HepG2 (cell line): Measurements from ENCODE around the gene TNXB. TPM values are rescaled to one million over a fixed set of nuclear protein-coding genes. Genes with fewer than 3 reads are reported as not detected.

Experiments
- ARID5B ChIP-seq: IDR thresholded peaks from 2 replicates; pipeline ENCODE4 v1.4.0; 2020; ENCODE audit warnings: mild to moderate bottlenecking, missing genetic modification reagents
- ARNT2 ChIP-seq: sonication (generic); formaldehyde crosslinking; IDR thresholded peaks from 2 replicates; pipeline ENCODE4 v1.8.0; 2022; ENCODE audit warnings: mild to moderate bottlenecking, low read depth, missing genetic modification reagents, moderate library complexity
- DNMT1 ChIP-seq: sonication (generic); formaldehyde crosslinking; IDR thresholded peaks from 2 replicates; pipeline ENCODE4 v1.5.1; 2020; ENCODE audit warnings: mild to moderate bottlenecking, missing genetic modification reagents
- GMEB1 ChIP-seq: sonication (generic); formaldehyde crosslinking; IDR thresholded peaks from 2 replicates; pipeline ENCODE4 v1.5.1; 2020; ENCODE audit warnings: missing genetic modification reagents, mild to moderate bottlenecking, borderline replicate concordance
- HDAC1 ChIP-seq: sonication (generic); formaldehyde crosslinking; IDR thresholded peaks from 2 replicates; pipeline ENCODE4 v1.5.1; 2020; ENCODE audit warnings: mild to moderate bottlenecking, missing genetic modification reagents
- MIXL1 ChIP-seq: IDR thresholded peaks from 2 replicates; pipeline ENCODE4 v1.6.1; 2016
- PHF8 ChIP-seq: sonication (generic); formaldehyde crosslinking; IDR thresholded peaks from 2 replicates; pipeline ENCODE4 v1.5.0; 2020; ENCODE audit warnings: missing genetic modification reagents
- PPARG ChIP-seq: conservative IDR thresholded peaks from 2 replicates; pipeline ENCODE4 v1.6.1; 2016; ENCODE audit warnings: missing biosample characterization, missing genetic modification reagents
- SMYD3 ChIP-seq: sonication (generic); formaldehyde crosslinking; IDR thresholded peaks from 2 replicates; pipeline ENCODE4 v1.8.1; 2023; ENCODE audit warnings: mild to moderate bottlenecking, missing genetic modification reagents
- SRSF1 ChIP-seq: fragments of 200-400 bp; formaldehyde crosslinking; optimal IDR thresholded peaks from 2 replicates; pipeline ENCODE3; 2017; ENCODE audit warnings: mild to moderate bottlenecking, low read depth, low read length, moderate library complexity
- TEAD2 ChIP-seq: sonication (generic); formaldehyde crosslinking; IDR thresholded peaks from 2 replicates; pipeline ENCODE4 v1.9.0; 2021; ENCODE audit warnings: missing genetic modification reagents
- ZBTB39 ChIP-seq: sonication (generic); formaldehyde crosslinking; IDR thresholded peaks from 2 replicates; pipeline ENCODE4 v1.5.0; 2020; ENCODE audit warnings: missing genetic modification reagents
- ZFP91 ChIP-seq: sonication (generic); formaldehyde crosslinking; IDR thresholded peaks from 2 replicates; pipeline ENCODE4 v1.9.0; 2022; ENCODE audit warnings: missing genetic modification reagents, mild to moderate bottlenecking, borderline replicate concordance
- ZNF343 ChIP-seq: sonication (generic); formaldehyde crosslinking; IDR thresholded peaks from 2 replicates; pipeline ENCODE4 v1.4.0; 2020; ENCODE audit warnings: mild to moderate bottlenecking, missing genetic modification reagents
- ZNF430 ChIP-seq: sonication (generic); formaldehyde crosslinking; IDR thresholded peaks from 2 replicates; pipeline ENCODE4 v1.9.0; 2021; ENCODE audit warnings: mild to moderate bottlenecking, missing genetic modification reagents
- ZNF513 ChIP-seq: sonication (generic); formaldehyde crosslinking; conservative IDR thresholded peaks from 2 replicates; pipeline ENCODE4 v1.5.0; 2020; ENCODE audit warnings: missing genetic modification reagents
- ZNF556 ChIP-seq: sonication (generic); formaldehyde crosslinking; IDR thresholded peaks from 2 replicates; pipeline ENCODE4 v1.4.0; 2020; ENCODE audit warnings: mild to moderate bottlenecking, missing genetic modification reagents, borderline replicate concordance
- ZNF761 ChIP-seq: sonication (generic); formaldehyde crosslinking; conservative IDR thresholded peaks from 2 replicates; pipeline ENCODE4 v1.4.0; 2020; ENCODE audit warnings: mild to moderate bottlenecking, missing genetic modification reagents
- polyA plus RNA-seq, 8 experiments: library from polyadenylated mRNA; depleted of rRNA in 3 of 8; stranded (reverse) in 7 of 8; unstranded in 1 of 8; fragments of >200 nt; fragmentation: Illumina TruSeq in 4 of 8; extraction: Trizol in 4 of 8; gene quantifications; 2 replicates each; pipeline versions ENCODE4 v1.2.1 to v1.2.3, GENCODE V29; 2011 to 2016; ENCODE audit warnings: low read depth in 4 of 8, missing spikeins in 1 of 8, mixed read lengths in 1 of 8; ENCODE audit not compliant: insufficient read depth in 1 of 8
- total RNA-seq, 5 experiments: library from RNA; depleted of rRNA; stranded (reverse); fragments of >200 nt; fragmentation: Illumina TruSeq; extraction: Trizol; gene quantifications; 2 replicates each; pipeline ENCODE4 v1.2.3, GENCODE V29; 2016; ENCODE audit warnings: low read depth in 1 of 5

The TNXB gene
- total and polyA plus RNA-seq, 2 of the 13 experiments (the other 11 are each of a cell fraction or from before 2014, with no cell fraction given): 1.6 to 2.7 TPM

GRCh38 chr6:32087574-32088486 lies 21.3 kb downstream of the TNXB start (continued):
- TF ChIP-seq DNMT1 (CRISPR knock-in tag) (0 out of 2 replicates have a peak, but pooled peaks have one; percentile 23), PPARG (CRISPR knock-in tag) (0 out of 2 replicates have a peak, but pooled peaks have one; percentile 28), GMEB1 (CRISPR knock-in tag) (no peak), SRSF1 (no peak), HDAC1 (CRISPR knock-in tag) (peak; percentile 81), ZNF556 (CRISPR knock-in tag) (peak; percentile 67; the same call in 1 of the 2 replicates), ZFP91 (CRISPR knock-in tag) (peak; percentile 58; the same call in 1 of the 2 replicates), PHF8 (CRISPR knock-in tag) (peak; percentile 39; the same call in 1 of the 2 replicates), ZNF513 (CRISPR knock-in tag) (no peak), ZNF430 (CRISPR knock-in tag) (no peak), ARNT2 (CRISPR knock-in tag) (no peak), TEAD2 (no peak), ZNF761 (CRISPR knock-in tag) (no peak), SMYD3 (CRISPR knock-in tag) (no peak), MIXL1 (CRISPR knock-in tag) (no peak), ZNF343 (no peak), ARID5B (CRISPR knock-in tag) (peak; percentile 63; the same call in 1 of the 2 replicates), ZBTB39 (CRISPR knock-in tag) (no peak)
